Smooth muscle cell (in vitro differentiated cells): ENCODE results near the gene SMARCA4. TPM values are rescaled to one million over a fixed set of nuclear protein-coding genes. Genes with fewer than 3 reads are reported as not detected.
"Not testable (repeated sequence)": the region's sequence is repeated elsewhere in the genome, so short reads cannot be mapped to it uniquely, and the experiment has no call there.

ENCODE experiments used
- DNase-seq: peaks from one replicate; lab custom pipeline; 2025; ENCODE audit not compliant: unreplicated experiment; lab: John Stamatoyannopoulos, UW
- H2AFZ ChIP-seq: fragments of 200-600 bp; sonication (generic); 2 replicates; pipeline ENCODE4 v1.6.0; 2016; ENCODE audit warnings: antibody characterized with exemption, low read depth, mild to moderate bottlenecking
- H3F3A ChIP-seq: fragments of 200-600 bp; sonication (generic); 2 replicates; pipeline ENCODE4 v1.6.0; 2017; ENCODE audit warnings: antibody characterized with exemption, low read depth
- H3K27ac ChIP-seq: fragments of 200-600 bp; sonication (generic); 2 replicates; pipeline ENCODE4 v1.5.1; 2016; ENCODE audit warnings: low read depth, mild to moderate bottlenecking
- H3K27me3 ChIP-seq: fragments of 200-600 bp; sonication (generic); 2 replicates; pipeline ENCODE4 v1.6.1; 2016; ENCODE audit warnings: low read depth, mild to moderate bottlenecking
- H3K36me3 ChIP-seq: fragments of 200-600 bp; sonication (generic); 2 replicates; pipeline ENCODE4 v1.5.1; 2016; ENCODE audit warnings: low read depth
- H3K4me1 ChIP-seq: fragments of 200-600 bp; sonication (generic); 2 replicates; pipeline ENCODE4 v1.5.1; 2016; ENCODE audit warnings: low read depth
- H3K4me2 ChIP-seq: fragments of 200-600 bp; sonication (generic); 2 replicates; pipeline ENCODE4 v1.6.0; 2016; ENCODE audit warnings: mild to moderate bottlenecking
- H3K4me3 ChIP-seq: fragments of 200-600 bp; sonication (generic); 2 replicates; pipeline ENCODE4 v1.5.1; 2016; ENCODE audit warnings: mild to moderate bottlenecking
- H3K79me2 ChIP-seq: fragments of 200-600 bp; sonication (generic); 2 replicates; pipeline ENCODE4 v1.6.0; 2016; ENCODE audit warnings: low read depth, mild to moderate bottlenecking
- H3K9ac ChIP-seq: fragments of 200-600 bp; sonication (generic); 2 replicates; pipeline ENCODE4 v1.6.0; 2016; ENCODE audit warnings: low read depth
- H3K9me3 ChIP-seq: fragments of 200-600 bp; sonication (generic); replicated peaks from 2 replicates; pipeline ENCODE4 v1.5.1; 2016; ENCODE audit warnings: low read depth
- H4K20me1 ChIP-seq: fragments of 200-600 bp; sonication (generic); 2 replicates; pipeline ENCODE4 v1.6.0; 2016; ENCODE audit warnings: low read depth
- WGBS: methylation state at CpG from one replicate; pipeline ENCODE4 v1.1.7; 2016; ENCODE audit warnings: low lambda C conversion rate; 5-methylcytosine and 5-hydroxymethylcytosine counted together
- polyA plus RNA-seq: library from polyadenylated mRNA; unstranded; fragments of >200 nt; fragmentation: Nextera tagmentation; extraction: Ambion mirVana; gene quantifications from 2 replicates; pipeline ENCODE4 v1.2.1, GENCODE V29; 2016
- total RNA-seq: library from RNA; depleted of rRNA; stranded (reverse); fragments of >200 nt; gene quantifications from 2 replicates; pipeline ENCODE4 v1.2.3, GENCODE V29; 2014
- TF ChIP-seq, protein P1 (sequence below): fragments of 200-600 bp; sonication (generic); IDR thresholded peaks from 2 replicates; pipeline ENCODE4 v1.5.1; 2017; ENCODE audit warnings: borderline replicate concordance, mild to moderate bottlenecking, antibody characterized with exemption; ENCODE audit not compliant: insufficient read depth, poor library complexity, severe bottlenecking

SMARCA4 gene
- total and polyA plus RNA-seq, 2 experiments from 2014 or later, result 59.6 to 100 TPM

DNA sequence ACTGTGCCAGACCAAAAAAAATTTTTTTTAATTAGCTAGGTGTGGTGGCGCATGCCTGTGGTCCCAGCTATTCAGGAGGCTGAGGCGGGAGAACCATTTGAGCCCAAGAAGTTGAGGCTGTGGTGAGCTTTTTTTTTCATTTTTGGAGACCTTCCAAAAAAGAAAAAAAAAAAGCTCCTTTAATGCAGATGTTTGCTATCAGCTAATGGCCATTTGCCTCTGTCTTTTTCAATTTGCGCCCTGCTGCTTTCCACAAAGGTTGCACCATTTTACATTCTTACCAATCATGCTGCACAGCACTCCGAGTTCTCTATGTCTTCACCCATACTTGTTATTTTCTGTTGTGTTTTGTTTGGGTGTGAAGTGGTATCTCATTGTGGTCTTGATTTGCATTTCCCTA lies 15.6 kb upstream of the SMARCA4 start:
- Histone ChIP-seq H3K4me3 (no peak overlapping the region), H4K20me1 (no peaks in the 10 kb centered on the region), H3K9me3 (no peaks in the 10 kb centered on the region), H3K36me3 (no peaks in the 10 kb centered on the region), H3F3A (no peaks in the 10 kb centered on the region), H3K4me1 (no peaks in the 10 kb centered on the region), H3K79me2 (no peaks in the 10 kb centered on the region), H2AFZ (no peak overlapping the region), H3K27ac (no peak overlapping the region), H3K27me3 (no peaks in the 10 kb centered on the region), H3K9ac (no peak overlapping the region), H3K4me2 (no peak overlapping the region)
- TF ChIP-seq, protein P1, sequence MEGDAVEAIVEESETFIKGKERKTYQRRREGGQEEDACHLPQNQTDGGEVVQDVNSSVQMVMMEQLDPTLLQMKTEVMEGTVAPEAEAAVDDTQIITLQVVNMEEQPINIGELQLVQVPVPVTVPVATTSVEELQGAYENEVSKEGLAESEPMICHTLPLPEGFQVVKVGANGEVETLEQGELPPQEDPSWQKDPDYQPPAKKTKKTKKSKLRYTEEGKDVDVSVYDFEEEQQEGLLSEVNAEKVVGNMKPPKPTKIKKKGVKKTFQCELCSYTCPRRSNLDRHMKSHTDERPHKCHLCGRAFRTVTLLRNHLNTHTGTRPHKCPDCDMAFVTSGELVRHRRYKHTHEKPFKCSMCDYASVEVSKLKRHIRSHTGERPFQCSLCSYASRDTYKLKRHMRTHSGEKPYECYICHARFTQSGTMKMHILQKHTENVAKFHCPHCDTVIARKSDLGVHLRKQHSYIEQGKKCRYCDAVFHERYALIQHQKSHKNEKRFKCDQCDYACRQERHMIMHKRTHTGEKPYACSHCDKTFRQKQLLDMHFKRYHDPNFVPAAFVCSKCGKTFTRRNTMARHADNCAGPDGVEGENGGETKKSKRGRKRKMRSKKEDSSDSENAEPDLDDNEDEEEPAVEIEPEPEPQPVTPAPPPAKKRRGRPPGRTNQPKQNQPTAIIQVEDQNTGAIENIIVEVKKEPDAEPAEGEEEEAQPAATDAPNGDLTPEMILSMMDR, result no peak
- no peak for DNase-seq
- WGBS, result 94% methylated on average over 4 of the region's 4 CpGs

DNA sequence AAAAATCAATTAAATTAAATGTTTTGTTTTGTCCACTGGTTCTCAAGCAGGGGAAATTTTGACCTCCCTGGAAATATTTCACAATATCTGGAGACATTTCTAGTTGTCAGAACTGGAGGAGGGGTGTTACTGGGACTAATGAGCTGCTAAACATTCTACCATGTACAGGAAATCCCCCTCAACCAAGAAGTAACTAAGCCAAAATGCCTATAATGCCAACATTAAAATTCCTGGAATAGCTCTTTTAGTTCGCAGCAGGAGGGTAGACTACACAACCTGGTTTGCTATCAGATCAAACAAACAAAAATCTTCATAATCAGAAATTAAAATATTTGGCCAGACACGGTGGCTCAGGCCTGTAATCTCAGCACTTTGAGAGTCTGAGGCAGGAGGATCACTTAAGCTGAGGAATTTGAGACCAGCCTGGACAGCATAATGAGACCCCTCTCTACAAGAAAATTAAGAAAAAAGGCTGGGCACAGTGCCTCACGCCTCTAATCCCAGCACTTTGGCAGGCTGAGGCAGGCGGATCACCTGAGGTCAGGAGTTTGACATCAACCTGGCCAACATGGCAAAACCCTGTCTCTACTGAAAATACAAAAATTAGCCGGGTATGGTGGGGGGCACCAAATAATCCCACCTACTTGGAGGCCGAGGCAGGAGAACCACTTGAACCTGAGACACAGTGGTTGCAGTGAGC lies 13.7 kb upstream of the SMARCA4 start:
- Histone ChIP-seq H3K4me2 (no peak overlapping the region), H4K20me1 (no peaks in the 10 kb centered on the region), H3K4me1 (no peaks in the 10 kb centered on the region), H3K27ac (peak overlapping the region; percentile 64), H3K79me2 (no peaks in the 10 kb centered on the region), H2AFZ (no peak overlapping the region), H3K36me3 (no peaks in the 10 kb centered on the region), H3K9ac (no peak overlapping the region), H3F3A (no peaks in the 10 kb centered on the region), H3K9me3 (no peaks in the 10 kb centered on the region), H3K4me3 (no peak overlapping the region), H3K27me3 (no peaks in the 10 kb centered on the region)
- DNase-seq, result no peak
- WGBS, result 68% methylated on average over 6 of the region's 6 CpGs
- TF ChIP-seq, protein P1, result no peak

DNA sequence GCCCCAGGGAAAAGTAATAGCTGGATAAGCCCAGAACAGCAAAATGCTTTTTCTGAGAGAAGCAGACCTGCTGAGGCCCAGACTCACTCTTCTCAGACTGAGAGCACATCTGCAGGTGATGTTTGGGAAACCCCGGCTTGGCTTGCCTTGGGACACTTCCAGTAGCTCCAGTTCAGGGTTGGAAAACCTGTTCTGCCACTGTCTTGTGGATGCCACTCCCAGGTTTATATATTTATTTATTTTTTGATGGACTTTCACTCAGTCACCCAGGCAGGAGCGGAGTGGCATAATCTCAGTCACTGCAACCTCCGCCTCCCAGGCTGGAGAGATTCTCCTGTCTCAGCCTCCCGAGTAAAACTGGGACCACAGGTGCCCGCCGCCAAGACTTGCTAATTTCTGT lies 8.0 kb upstream of the SMARCA4 start:
- Histone ChIP-seq H3K9me3 (no peaks in the 10 kb centered on the region), H3K9ac (no peak overlapping the region), H3K4me3 (no peak overlapping the region), H3K27me3 (no peaks in the 10 kb centered on the region), H3K79me2 (no peaks in the 10 kb centered on the region), H3K27ac (no peak overlapping the region), H3K4me2 (no peak overlapping the region), H3K36me3 (no peaks in the 10 kb centered on the region), H4K20me1 (no peaks in the 10 kb centered on the region), H3F3A (no peaks in the 10 kb centered on the region), H3K4me1 (no peaks in the 10 kb centered on the region), H2AFZ (no peak overlapping the region)
- 90% methylated on average over 6 of the region's 6 CpGs for WGBS
- DNase-seq, result no peak
- TF ChIP-seq, protein P1, result no peak

DNA sequence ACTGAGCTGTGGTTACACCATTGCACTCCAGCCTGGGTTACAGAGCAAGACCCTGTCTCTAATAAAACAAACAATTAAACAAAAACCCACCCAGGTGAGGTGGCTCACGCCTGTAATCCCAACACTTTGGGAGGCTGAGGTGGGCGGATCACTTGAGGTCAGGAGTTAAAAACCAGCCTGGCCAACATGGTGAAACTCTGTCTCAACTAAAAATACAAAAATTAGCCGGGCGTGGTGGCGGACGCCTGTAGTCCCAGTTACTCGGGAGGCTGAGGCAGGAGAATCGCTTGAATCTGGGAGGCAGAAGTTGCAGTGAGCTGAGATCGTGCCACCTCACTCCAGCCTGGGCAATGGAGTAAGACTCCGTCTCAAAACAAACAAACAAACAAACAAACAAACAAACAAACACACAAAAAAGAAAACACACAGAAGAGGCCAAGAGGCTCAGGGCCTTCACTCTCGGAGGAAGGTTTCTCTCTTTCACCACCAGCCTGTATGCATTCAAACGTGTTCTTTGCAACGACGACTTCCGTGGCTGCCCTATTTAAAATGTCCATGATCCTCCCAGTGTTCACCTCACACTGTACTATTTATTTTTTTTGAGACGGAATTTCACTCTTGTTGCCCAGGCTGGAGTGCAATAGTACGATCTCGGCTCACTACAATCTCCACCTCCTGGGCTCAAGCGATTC lies 1.4 kb upstream of the SMARCA4 start:
- H3K27ac ChIP-seq, H3K9me3 ChIP-seq, H3F3A ChIP-seq, H3K9ac ChIP-seq, DNase-seq, H3K4me1 ChIP-seq, H3K27me3 ChIP-seq, H2AFZ ChIP-seq, H3K36me3 ChIP-seq: not testable (repeated sequence)
- Histone ChIP-seq H4K20me1 (peaks cover 24% of the 10 kb centered on the region), H3K4me3 (peak overlapping the region; percentile 58), H3K4me2 (peak overlapping the region; percentile 87), H3K79me2 (peaks cover 38% of the 10 kb centered on the region)
- WGBS, result 97% methylated on average over 19 of the region's 19 CpGs
